ENCODE results near the gene SMARCA4.
A peak's percentile ranks its signal among the peaks of the same experiment; 100 is the strongest.

SMARCA4 gene

GRCh38 chr19:10920288-10920655 is 40.6 kb upstream of the SMARCA4 start:
- Histone ChIP-seq H2BK120ac (ENCODE audit: insufficient read depth, low read length, poor library complexity) (no peak overlapping the region), H4K12ac (ENCODE audit: low read depth, low read length) (no peak overlapping the region), H4K91ac (ENCODE audit: low read depth, low read length) (no peak overlapping the region), H2BK12ac (ENCODE audit: low read length) (no peak overlapping the region), H3K4me3 (ENCODE audit: low read depth, low read length) (no peak overlapping the region), H3K23ac (ENCODE audit: low read length) (no peak overlapping the region), H3K27me3 (ENCODE audit: insufficient read depth, low read length) (no peaks in the 10 kb centered on the region), H3K9ac (ENCODE audit: low read length) (no peak overlapping the region), H3K9me3 (ENCODE audit: insufficient read depth, low read depth, low read length) (no peaks in the 10 kb centered on the region), H3K4me2 (ENCODE audit: low read length) (no peak overlapping the region), H3K4ac (ENCODE audit: low read depth, low read length) (no peak overlapping the region), H3K79me1 (ENCODE audit: low read length) (no peaks in the 10 kb centered on the region), H2AK5ac (ENCODE audit: low read length) (no peak overlapping the region), H3K36me3 (ENCODE audit: control insufficient read depth in 1 of 2, insufficient read depth in 2 of 2, low read length in 2 of 2) (peaks cover 78 to 85% of the 10 kb centered on the region in 2 experiments), H4K8ac (ENCODE audit: low read depth, low read length) (no peak overlapping the region), H2AFZ (ENCODE audit: insufficient read depth, low read length, poor library complexity) (no peak overlapping the region), H3K79me2 (ENCODE audit: control insufficient read depth, insufficient read depth, low read length, poor library complexity) (no peaks in the 10 kb centered on the region), H3K18ac (ENCODE audit: low read length) (no peak overlapping the region), H3K27ac (ENCODE audit: low read depth, low read length) (no peak overlapping the region), H3K14ac (ENCODE audit: low read length) (no peak overlapping the region), H3K4me1 (ENCODE audit: control insufficient read depth in 1 of 2, insufficient read depth in 2 of 2, low read length in 2 of 2) (peaks cover 1 to 3% of the 10 kb centered on the region in 2 experiments), H2BK5ac (ENCODE audit: low read depth, low read length, poor library complexity) (no peak overlapping the region)
- no peak for DNase-seq
- WGBS (ENCODE audit: extremely low coverage, insufficient coverage, insufficient read length), result no CpG with 5 or more reads among the region's 10 CpGs

- H3K79me1 ChIP-seq (ENCODE audit: low read length), result no peaks in the 10 kb centered on the region
- H4K8ac ChIP-seq (ENCODE audit: low read depth, low read length), result no peak overlapping the region
- H3K27me3 ChIP-seq (ENCODE audit: insufficient read depth, low read length), result no peaks in the 10 kb centered on the region
- no peaks in the 10 kb centered on the region for H3K9me3 ChIP-seq (ENCODE audit: insufficient read depth, low read depth, low read length)
- no peak overlapping the region for H2BK5ac ChIP-seq (ENCODE audit: low read depth, low read length, poor library complexity)
- no peak overlapping the region for H3K4me3 ChIP-seq (ENCODE audit: low read depth, low read length)
- H3K14ac ChIP-seq (ENCODE audit: low read length), result no peak overlapping the region
- DNase-seq, result no peak
- H3K9ac ChIP-seq (ENCODE audit: low read length), result no peak overlapping the region
- no peak overlapping the region for H2AK5ac ChIP-seq (ENCODE audit: low read length)
- no peak overlapping the region for H3K4ac ChIP-seq (ENCODE audit: low read depth, low read length)
- no peak overlapping the region for H3K18ac ChIP-seq (ENCODE audit: low read length)
- H2BK120ac ChIP-seq (ENCODE audit: insufficient read depth, low read length, poor library complexity), result no peak overlapping the region
- no peak overlapping the region for H3K4me2 ChIP-seq (ENCODE audit: low read length)
- no peak overlapping the region for H3K23ac ChIP-seq (ENCODE audit: low read length)
- H3K4me1 ChIP-seq (ENCODE audit: control insufficient read depth in 1 of 2, insufficient read depth in 2 of 2, low read length in 2 of 2), result no peaks in the 10 kb centered on the region
- H3K36me3 ChIP-seq (ENCODE audit: control insufficient read depth in 1 of 2, insufficient read depth in 2 of 2, low read length in 2 of 2), result peaks cover 77 to 84% of the 10 kb centered on the region in 2 experiments
- no peak overlapping the region for H2BK12ac ChIP-seq (ENCODE audit: low read length)
- H2AFZ ChIP-seq (ENCODE audit: insufficient read depth, low read length, poor library complexity), result no peak overlapping the region
- no peak overlapping the region for H4K12ac ChIP-seq (ENCODE audit: low read depth, low read length)
- H3K27ac ChIP-seq (ENCODE audit: low read depth, low read length), result no peak overlapping the region
- no peak overlapping the region for H4K91ac ChIP-seq (ENCODE audit: low read depth, low read length)
- no CpG with 5 or more reads among the region's 16 CpGs for WGBS (ENCODE audit: extremely low coverage, insufficient coverage, insufficient read length)
- no peaks in the 10 kb centered on the region for H3K79me2 ChIP-seq (ENCODE audit: control insufficient read depth, insufficient read depth, low read length, poor library complexity)
Observed at GRCh38 chr19:10920781-10921180, 40.0 kb upstream of the SMARCA4 start.

- Histone ChIP-seq H3K4me2 (ENCODE audit: low read length) (no peak overlapping the region), H3K4ac (ENCODE audit: low read depth, low read length) (no peak overlapping the region), H4K12ac (ENCODE audit: low read depth, low read length) (no peak overlapping the region), H3K27ac (ENCODE audit: low read depth, low read length) (no peak overlapping the region), H3K23ac (ENCODE audit: low read length) (no peak overlapping the region), H3K36me3 (ENCODE audit: control insufficient read depth in 1 of 2, insufficient read depth in 2 of 2, low read length in 2 of 2) (peaks cover 71 to 78% of the 10 kb centered on the region in 2 experiments), H3K14ac (ENCODE audit: low read length) (no peak overlapping the region), H2BK12ac (ENCODE audit: low read length) (no peak overlapping the region), H4K8ac (ENCODE audit: low read depth, low read length) (no peak overlapping the region), H3K4me1 (ENCODE audit: control insufficient read depth in 1 of 2, insufficient read depth in 2 of 2, low read length in 2 of 2) (no peaks in the 10 kb centered on the region), H3K18ac (ENCODE audit: low read length) (no peak overlapping the region), H4K91ac (ENCODE audit: low read depth, low read length) (no peak overlapping the region), H3K9ac (ENCODE audit: low read length) (no peak overlapping the region), H3K4me3 (ENCODE audit: low read depth, low read length) (no peak overlapping the region), H3K79me1 (ENCODE audit: low read length) (no peaks in the 10 kb centered on the region), H3K79me2 (ENCODE audit: control insufficient read depth, insufficient read depth, low read length, poor library complexity) (no peaks in the 10 kb centered on the region), H3K27me3 (ENCODE audit: insufficient read depth, low read length) (no peaks in the 10 kb centered on the region), H2BK5ac (ENCODE audit: low read depth, low read length, poor library complexity) (no peak overlapping the region), H3K9me3 (ENCODE audit: insufficient read depth, low read depth, low read length) (no peaks in the 10 kb centered on the region), H2AFZ (ENCODE audit: insufficient read depth, low read length, poor library complexity) (no peak overlapping the region), H2BK120ac (ENCODE audit: insufficient read depth, low read length, poor library complexity) (no peak overlapping the region), H2AK5ac (ENCODE audit: low read length) (no peak overlapping the region)
- peak in 1 of 2 donors; percentile 38 for DNase-seq
- no CpG with 5 or more reads among the region's 43 CpGs for WGBS (ENCODE audit: extremely low coverage, insufficient coverage, insufficient read length)
Observed at GRCh38 chr19:10921199-10921909, 39.5 kb upstream of the SMARCA4 start.

GRCh38 chr19:10921910-10922637 is 38.8 kb upstream of the SMARCA4 start:
- no peak overlapping the region for H3K14ac ChIP-seq (ENCODE audit: low read length)
- no peak overlapping the region for H2BK5ac ChIP-seq (ENCODE audit: low read depth, low read length, poor library complexity)
- H3K36me3 ChIP-seq (ENCODE audit: control insufficient read depth in 1 of 2, insufficient read depth in 2 of 2, low read length in 2 of 2), result peaks cover 68 to 73% of the 10 kb centered on the region in 2 experiments
- no peak for DNase-seq
- WGBS (ENCODE audit: extremely low coverage, insufficient coverage, insufficient read length), result no CpG with 5 or more reads among the region's 33 CpGs
- no peak overlapping the region for H3K23ac ChIP-seq (ENCODE audit: low read length)
- no peak overlapping the region for H3K9ac ChIP-seq (ENCODE audit: low read length)
- H4K12ac ChIP-seq (ENCODE audit: low read depth, low read length), result no peak overlapping the region
- H3K79me1 ChIP-seq (ENCODE audit: low read length), result no peaks in the 10 kb centered on the region
- no peak overlapping the region for H4K91ac ChIP-seq (ENCODE audit: low read depth, low read length)
- H2BK12ac ChIP-seq (ENCODE audit: low read length), result no peak overlapping the region
- H3K4ac ChIP-seq (ENCODE audit: low read depth, low read length), result no peak overlapping the region
- no peak overlapping the region for H2AFZ ChIP-seq (ENCODE audit: insufficient read depth, low read length, poor library complexity)
- H3K27me3 ChIP-seq (ENCODE audit: insufficient read depth, low read length), result no peaks in the 10 kb centered on the region
- H3K18ac ChIP-seq (ENCODE audit: low read length), result no peak overlapping the region
- H2BK120ac ChIP-seq (ENCODE audit: insufficient read depth, low read length, poor library complexity), result no peak overlapping the region
- no peaks in the 10 kb centered on the region for H3K4me1 ChIP-seq (ENCODE audit: control insufficient read depth in 1 of 2, insufficient read depth in 2 of 2, low read length in 2 of 2)
- H3K4me2 ChIP-seq (ENCODE audit: low read length), result no peak overlapping the region
- H3K79me2 ChIP-seq (ENCODE audit: control insufficient read depth, insufficient read depth, low read length, poor library complexity), result no peaks in the 10 kb centered on the region
- no peak overlapping the region for H3K4me3 ChIP-seq (ENCODE audit: low read depth, low read length)
- no peak overlapping the region for H4K8ac ChIP-seq (ENCODE audit: low read depth, low read length)
- no peaks in the 10 kb centered on the region for H3K9me3 ChIP-seq (ENCODE audit: insufficient read depth, low read depth, low read length)
- no peak overlapping the region for H3K27ac ChIP-seq (ENCODE audit: low read depth, low read length)
- no peak overlapping the region for H2AK5ac ChIP-seq (ENCODE audit: low read length)

Data from trophoblast cell (in vitro differentiated cells and primary cell).